HepG2 (cell line): ENCODE data around the gene ZNF749. TPM values are rescaled to one million over a fixed set of nuclear protein-coding genes. Genes with fewer than 3 reads are reported as not detected.

Experiments used
- ELF1 ChIP-seq: sonication (generic); formaldehyde crosslinking; IDR thresholded peaks from 2 replicates; pipeline ENCODE4 v1.4.0; 2020; ENCODE audit warnings: missing genetic modification reagents
- FOXJ3 ChIP-seq: sonication (generic); formaldehyde crosslinking; IDR thresholded peaks from 2 replicates; pipeline ENCODE4 v1.4.0; 2020; ENCODE audit warnings: missing genetic modification reagents, mild to moderate bottlenecking, borderline replicate concordance
- HCFC1 ChIP-seq: fragments of 150-350 bp; IDR thresholded peaks from 2 replicates; pipeline ENCODE4 v1.6.1; 2014; ENCODE audit warnings: low read depth, low read length
- JARID2 ChIP-seq: sonication (generic); formaldehyde crosslinking; IDR thresholded peaks from 2 replicates; pipeline ENCODE4 v1.8.1; 2023; ENCODE audit warnings: missing genetic modification reagents, inconsistent platforms; ENCODE audit not compliant: insufficient replicate concordance
- NFKB2 ChIP-seq: sonication (generic); formaldehyde crosslinking; IDR thresholded peaks from 2 replicates; pipeline ENCODE4 v1.4.0; 2020; ENCODE audit warnings: missing genetic modification reagents, borderline replicate concordance
- YEATS2 ChIP-seq: sonication (generic); formaldehyde crosslinking; IDR thresholded peaks from 2 replicates; pipeline ENCODE4 v1.4.0; 2020; ENCODE audit warnings: missing genetic modification reagents, borderline replicate concordance
- YEATS4 ChIP-seq: sonication (generic); formaldehyde crosslinking; IDR thresholded peaks from 2 replicates; pipeline ENCODE4 v1.4.0; 2020; ENCODE audit warnings: missing genetic modification reagents, borderline replicate concordance
- ZNF335 ChIP-seq: sonication (generic); formaldehyde crosslinking; IDR thresholded peaks from 2 replicates; pipeline ENCODE4 v1.4.0; 2020; ENCODE audit warnings: missing genetic modification reagents
- ZNF460 ChIP-seq: sonication (generic); formaldehyde crosslinking; IDR thresholded peaks from 2 replicates; pipeline ENCODE4 v1.5.1; 2020; ENCODE audit warnings: missing genetic modification reagents, mild to moderate bottlenecking, borderline replicate concordance
- ZNF678 ChIP-seq: sonication (generic); formaldehyde crosslinking; IDR thresholded peaks from 2 replicates; pipeline ENCODE4 v1.4.0; 2020; ENCODE audit warnings: mild to moderate bottlenecking, missing genetic modification reagents
- ZNF746 ChIP-seq: sonication (generic); formaldehyde crosslinking; IDR thresholded peaks from 2 replicates; pipeline ENCODE4 v1.8.0; 2022; ENCODE audit warnings: mild to moderate bottlenecking, missing genetic modification reagents
- ZNF850 ChIP-seq: sonication (generic); formaldehyde crosslinking; conservative IDR thresholded peaks from 2 replicates; pipeline ENCODE4 v1.9.0; 2021; ENCODE audit warnings: mild to moderate bottlenecking, missing genetic modification reagents
- polyA plus RNA-seq, 8 experiments: library from polyadenylated mRNA; depleted of rRNA in 3 of 8; stranded (reverse) in 7 of 8; unstranded in 1 of 8; fragments of >200 nt; fragmentation: Illumina TruSeq in 4 of 8; extraction: Trizol in 4 of 8; gene quantifications; 2 replicates each; pipeline versions ENCODE4 v1.2.1 to v1.2.3, GENCODE V29; 2011 to 2016; ENCODE audit warnings: low read depth in 4 of 8, missing spikeins in 1 of 8, mixed read lengths in 1 of 8; ENCODE audit not compliant: insufficient read depth in 1 of 8
- total RNA-seq, 5 experiments: library from RNA; depleted of rRNA; stranded (reverse); fragments of >200 nt; fragmentation: Illumina TruSeq; extraction: Trizol; gene quantifications; 2 replicates each; pipeline ENCODE4 v1.2.3, GENCODE V29; 2016; ENCODE audit warnings: low read depth in 1 of 5
- TF ChIP-seq, protein P1 (sequence below): sonication (generic); formaldehyde crosslinking; IDR thresholded peaks from 2 replicates; pipeline ENCODE4 v1.4.0; 2020; ENCODE audit warnings: mild to moderate bottlenecking, missing genetic modification reagents
- TF ChIP-seq, protein P2 (sequence below): sonication (generic); formaldehyde crosslinking; IDR thresholded peaks from 2 replicates; pipeline ENCODE4 v1.5.0; 2020; ENCODE audit warnings: mild to moderate bottlenecking, missing genetic modification reagents, borderline replicate concordance
- TF ChIP-seq, protein P3 (sequence below): sonication (generic); formaldehyde crosslinking; IDR thresholded peaks from 2 replicates; pipeline ENCODE4 v1.4.0; 2020; ENCODE audit warnings: missing genetic modification reagents
- TF ChIP-seq, protein P4 (sequence below): sonication (generic); formaldehyde crosslinking; IDR thresholded peaks from 2 replicates; pipeline ENCODE4 v1.9.0; 2021; ENCODE audit warnings: missing genetic modification reagents, mild to moderate bottlenecking, borderline replicate concordance

The ZNF749 gene
- total and polyA plus RNA-seq, 2 of the 13 experiments (the other 11 are each of a cell fraction or from before 2014, with no cell fraction given) = 18.9 to 21.0 TPM

DNA sequence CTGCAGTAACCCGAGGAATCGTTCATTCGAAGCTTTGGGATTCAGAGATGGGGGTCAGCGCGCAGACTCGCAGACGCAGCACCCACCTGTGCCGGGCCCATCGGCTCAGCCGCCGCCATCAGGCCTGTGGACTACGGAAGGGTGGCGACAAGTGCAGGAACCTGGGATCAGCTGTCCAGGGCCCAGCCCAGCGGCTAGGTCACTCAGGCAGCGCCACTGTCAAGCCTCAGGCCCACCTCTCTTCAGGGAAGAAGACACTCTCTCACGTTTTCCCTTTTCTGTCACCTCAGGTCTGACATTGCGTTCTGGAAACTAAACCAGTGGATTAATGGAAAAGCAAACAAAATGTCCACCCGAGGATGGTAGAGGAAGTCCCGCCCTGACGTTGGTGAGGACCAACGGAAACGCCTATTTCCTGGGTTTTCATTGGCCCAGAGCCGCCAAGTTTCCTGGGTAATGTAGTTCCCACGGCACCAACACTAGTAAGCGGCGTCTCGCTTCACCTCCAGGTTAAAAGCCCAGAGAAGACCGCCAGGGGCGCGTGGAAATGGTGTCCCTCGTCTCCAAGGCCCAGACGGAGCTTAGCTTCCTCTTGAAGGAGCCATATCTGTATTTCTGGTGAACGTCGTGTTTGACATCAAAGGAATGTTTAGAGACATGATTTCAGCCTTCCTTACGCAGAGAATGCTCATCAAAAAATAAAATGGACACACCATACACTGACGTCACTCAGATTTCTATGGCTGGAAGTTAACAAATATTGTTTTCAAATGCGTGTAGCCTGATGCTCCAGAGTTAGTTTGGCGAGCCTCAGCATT, 42.3 kb downstream of the ZNF749 start, which contains the start of gene ZNF772 (continued):
- TF ChIP-seq, protein P1, sequence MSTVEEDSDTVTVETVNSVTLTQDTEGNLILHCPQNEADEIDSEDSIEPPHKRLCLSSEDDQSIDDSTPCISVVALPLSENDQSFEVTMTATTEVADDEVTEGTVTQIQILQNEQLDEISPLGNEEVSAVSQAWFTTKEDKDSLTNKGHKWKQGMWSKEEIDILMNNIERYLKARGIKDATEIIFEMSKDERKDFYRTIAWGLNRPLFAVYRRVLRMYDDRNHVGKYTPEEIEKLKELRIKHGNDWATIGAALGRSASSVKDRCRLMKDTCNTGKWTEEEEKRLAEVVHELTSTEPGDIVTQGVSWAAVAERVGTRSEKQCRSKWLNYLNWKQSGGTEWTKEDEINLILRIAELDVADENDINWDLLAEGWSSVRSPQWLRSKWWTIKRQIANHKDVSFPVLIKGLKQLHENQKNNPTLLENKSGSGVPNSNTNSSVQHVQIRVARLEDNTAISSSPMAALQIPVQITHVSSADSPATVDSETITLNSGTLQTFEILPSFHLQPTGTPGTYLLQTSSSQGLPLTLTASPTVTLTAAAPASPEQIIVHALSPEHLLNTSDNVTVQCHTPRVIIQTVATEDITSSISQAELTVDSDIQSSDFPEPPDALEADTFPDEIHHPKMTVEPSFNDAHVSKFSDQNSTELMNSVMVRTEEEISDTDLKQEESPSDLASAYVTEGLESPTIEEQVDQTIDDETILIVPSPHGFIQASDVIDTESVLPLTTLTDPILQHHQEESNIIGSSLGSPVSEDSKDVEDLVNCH (CRISPR knock-in tag) = no peak
- TF ChIP-seq, protein P2, sequence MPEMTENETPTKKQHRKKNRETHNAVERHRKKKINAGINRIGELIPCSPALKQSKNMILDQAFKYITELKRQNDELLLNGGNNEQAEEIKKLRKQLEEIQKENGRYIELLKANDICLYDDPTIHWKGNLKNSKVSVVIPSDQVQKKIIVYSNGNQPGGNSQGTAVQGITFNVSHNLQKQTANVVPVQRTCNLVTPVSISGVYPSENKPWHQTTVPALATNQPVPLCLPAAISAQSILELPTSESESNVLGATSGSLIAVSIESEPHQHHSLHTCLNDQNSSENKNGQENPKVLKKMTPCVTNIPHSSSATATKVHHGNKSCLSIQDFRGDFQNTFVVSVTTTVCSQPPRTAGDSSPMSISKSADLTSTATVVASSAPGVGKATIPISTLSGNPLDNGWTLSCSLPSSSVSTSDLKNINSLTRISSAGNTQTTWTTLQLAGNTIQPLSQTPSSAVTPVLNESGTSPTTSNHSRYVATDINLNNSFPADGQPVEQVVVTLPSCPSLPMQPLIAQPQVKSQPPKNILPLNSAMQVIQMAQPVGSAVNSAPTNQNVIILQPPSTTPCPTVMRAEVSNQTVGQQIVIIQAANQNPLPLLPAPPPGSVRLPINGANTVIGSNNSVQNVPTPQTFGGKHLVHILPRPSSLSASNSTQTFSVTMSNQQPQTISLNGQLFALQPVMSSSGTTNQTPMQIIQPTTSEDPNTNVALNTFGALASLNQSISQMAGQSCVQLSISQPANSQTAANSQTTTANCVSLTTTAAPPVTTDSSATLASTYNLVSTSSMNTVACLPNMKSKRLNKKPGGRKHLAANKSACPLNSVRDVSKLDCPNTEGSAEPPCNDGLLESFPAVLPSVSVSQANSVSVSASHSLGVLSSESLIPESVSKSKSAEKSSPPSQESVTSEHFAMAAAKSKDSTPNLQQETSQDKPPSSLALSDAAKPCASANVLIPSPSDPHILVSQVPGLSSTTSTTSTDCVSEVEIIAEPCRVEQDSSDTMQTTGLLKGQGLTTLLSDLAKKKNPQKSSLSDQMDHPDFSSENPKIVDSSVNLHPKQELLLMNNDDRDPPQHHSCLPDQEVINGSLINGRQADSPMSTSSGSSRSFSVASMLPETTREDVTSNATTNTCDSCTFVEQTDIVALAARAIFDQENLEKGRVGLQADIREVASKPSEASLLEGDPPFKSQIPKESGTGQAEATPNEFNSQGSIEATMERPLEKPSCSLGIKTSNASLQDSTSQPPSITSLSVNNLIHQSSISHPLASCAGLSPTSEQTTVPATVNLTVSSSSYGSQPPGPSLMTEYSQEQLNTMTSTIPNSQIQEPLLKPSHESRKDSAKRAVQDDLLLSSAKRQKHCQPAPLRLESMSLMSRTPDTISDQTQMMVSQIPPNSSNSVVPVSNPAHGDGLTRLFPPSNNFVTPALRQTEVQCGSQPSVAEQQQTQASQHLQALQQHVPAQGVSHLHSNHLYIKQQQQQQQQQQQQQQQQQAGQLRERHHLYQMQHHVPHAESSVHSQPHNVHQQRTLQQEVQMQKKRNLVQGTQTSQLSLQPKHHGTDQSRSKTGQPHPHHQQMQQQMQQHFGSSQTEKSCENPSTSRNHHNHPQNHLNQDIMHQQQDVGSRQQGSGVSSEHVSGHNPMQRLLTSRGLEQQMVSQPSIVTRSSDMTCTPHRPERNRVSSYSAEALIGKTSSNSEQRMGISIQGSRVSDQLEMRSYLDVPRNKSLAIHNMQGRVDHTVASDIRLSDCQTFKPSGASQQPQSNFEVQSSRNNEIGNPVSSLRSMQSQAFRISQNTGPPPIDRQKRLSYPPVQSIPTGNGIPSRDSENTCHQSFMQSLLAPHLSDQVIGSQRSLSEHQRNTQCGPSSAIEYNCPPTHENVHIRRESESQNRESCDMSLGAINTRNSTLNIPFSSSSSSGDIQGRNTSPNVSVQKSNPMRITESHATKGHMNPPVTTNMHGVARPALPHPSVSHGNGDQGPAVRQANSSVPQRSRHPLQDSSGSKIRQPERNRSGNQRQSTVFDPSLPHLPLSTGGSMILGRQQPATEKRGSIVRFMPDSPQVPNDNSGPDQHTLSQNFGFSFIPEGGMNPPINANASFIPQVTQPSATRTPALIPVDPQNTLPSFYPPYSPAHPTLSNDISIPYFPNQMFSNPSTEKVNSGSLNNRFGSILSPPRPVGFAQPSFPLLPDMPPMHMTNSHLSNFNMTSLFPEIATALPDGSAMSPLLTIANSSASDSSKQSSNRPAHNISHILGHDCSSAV = no peak
- TF ChIP-seq NFKB2 = peak; percentile 47; the same call in 1 of the 2 replicates
- TF ChIP-seq JARID2 (CRISPR knock-in tag) = no peak
- TF ChIP-seq ZNF678 = no peak
- 0 out of 2 replicates have a peak, but pooled peaks have one; percentile 34 for TF ChIP-seq ZNF850 (CRISPR knock-in tag)
- no peak for TF ChIP-seq ZNF746 (CRISPR knock-in tag)
- TF ChIP-seq, protein P3, sequence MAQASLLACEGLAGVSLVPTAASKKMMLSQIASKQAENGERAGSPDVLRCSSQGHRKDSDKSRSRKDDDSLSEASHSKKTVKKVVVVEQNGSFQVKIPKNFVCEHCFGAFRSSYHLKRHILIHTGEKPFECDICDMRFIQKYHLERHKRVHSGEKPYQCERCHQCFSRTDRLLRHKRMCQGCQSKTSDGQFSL (CRISPR knock-in tag) = 0 out of 2 replicates have a peak, but pooled peaks have one; percentile 35
- TF ChIP-seq ZNF460 (CRISPR knock-in tag) = no peak; the same call in 1 of the 2 replicates
- TF ChIP-seq, protein P4, sequence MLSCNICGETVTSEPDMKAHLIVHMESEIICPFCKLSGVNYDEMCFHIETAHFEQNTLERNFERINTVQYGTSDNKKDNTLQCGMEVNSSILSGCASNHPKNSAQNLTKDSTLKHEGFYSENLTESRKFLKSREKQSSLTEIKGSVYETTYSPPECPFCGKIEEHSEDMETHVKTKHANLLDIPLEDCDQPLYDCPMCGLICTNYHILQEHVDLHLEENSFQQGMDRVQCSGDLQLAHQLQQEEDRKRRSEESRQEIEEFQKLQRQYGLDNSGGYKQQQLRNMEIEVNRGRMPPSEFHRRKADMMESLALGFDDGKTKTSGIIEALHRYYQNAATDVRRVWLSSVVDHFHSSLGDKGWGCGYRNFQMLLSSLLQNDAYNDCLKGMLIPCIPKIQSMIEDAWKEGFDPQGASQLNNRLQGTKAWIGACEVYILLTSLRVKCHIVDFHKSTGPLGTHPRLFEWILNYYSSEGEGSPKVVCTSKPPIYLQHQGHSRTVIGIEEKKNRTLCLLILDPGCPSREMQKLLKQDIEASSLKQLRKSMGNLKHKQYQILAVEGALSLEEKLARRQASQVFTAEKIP = no peak
- no peak for TF ChIP-seq FOXJ3 (CRISPR knock-in tag)
- peak; percentile 73; the same call in 1 of the 2 replicates for TF ChIP-seq YEATS4 (CRISPR knock-in tag)
- TF ChIP-seq ZNF335 (CRISPR knock-in tag) = peak; percentile 41; the same call in 1 of the 2 replicates
- TF ChIP-seq HCFC1 = peak; percentile 88
- TF ChIP-seq YEATS2 = peak; percentile 78; the same call in 1 of the 2 replicates
- TF ChIP-seq ELF1 (CRISPR knock-in tag) = peak; percentile 78
